ENCODE data around the gene GANAB. TPM values are rescaled to one million over a fixed set of nuclear protein-coding genes. Genes with fewer than 3 reads are reported as not detected.

The GANAB gene
- total and polyA plus RNA-seq, 2 of the 13 experiments (the other 11 are each of a cell fraction or from before 2014, with no cell fraction given) = 99.5 to 234 TPM

- no peak for TF ChIP-seq ZBTB40 (IDR thresholded peaks at IDR 0.05)
- TF ChIP-seq ZBTB40 (CRISPR knock-in tag; IDR thresholded peaks at IDR 0.05) = peak; percentile 72; the same call in 1 of the 2 replicates
- TF ChIP-seq ZNF12 (CRISPR knock-in tag; IDR thresholded peaks at IDR 0.05) = no peak
- peak; percentile 64; the same call in 1 of the 2 replicates for TF ChIP-seq ZXDC (CRISPR knock-in tag; IDR thresholded peaks at IDR 0.05)
- TF ChIP-seq, protein P1, sequence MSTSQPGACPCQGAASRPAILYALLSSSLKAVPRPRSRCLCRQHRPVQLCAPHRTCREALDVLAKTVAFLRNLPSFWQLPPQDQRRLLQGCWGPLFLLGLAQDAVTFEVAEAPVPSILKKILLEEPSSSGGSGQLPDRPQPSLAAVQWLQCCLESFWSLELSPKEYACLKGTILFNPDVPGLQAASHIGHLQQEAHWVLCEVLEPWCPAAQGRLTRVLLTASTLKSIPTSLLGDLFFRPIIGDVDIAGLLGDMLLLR (CRISPR knock-in tag; IDR thresholded peaks at IDR 0.05) = peak; percentile 17; the same call in 1 of the 2 replicates
- TF ChIP-seq ZNF646 (CRISPR knock-in tag; IDR thresholded peaks at IDR 0.05) = no peak
Measured at GRCh38 chr11:62671608-62672389, 25.4 kb upstream of the GANAB start, which contains the start of the genes LBHD1 and UQCC3 (continued).
